Esophagus squamous epithelium (tissue), 4 donors: ENCODE data around the gene LRRIQ4.

Experiments
- POLR2A ChIP-seq, 4 donors: fragments of 450-650 bp; IDR thresholded peaks; one replicate each; pipeline ENCODE4 v1.6.1; 2017; ENCODE audit warnings: antibody characterized with exemption in 4 of 4, mild to moderate bottlenecking in 4 of 4, moderate library complexity in 3 of 4
- TF ChIP-seq, protein P1 (sequence below), 6 experiments: fragments of 450-650 bp in 4 of 6; fragments of 200-600 bp in 2 of 6; sonication (generic) in 2 of 6; IDR thresholded peaks; one replicate each; pipeline ENCODE4 v1.5.1; 2016 to 2019; ENCODE audit warnings: antibody characterized with exemption in 6 of 6, mild to moderate bottlenecking in 4 of 6, moderate library complexity in 4 of 6

DNA sequence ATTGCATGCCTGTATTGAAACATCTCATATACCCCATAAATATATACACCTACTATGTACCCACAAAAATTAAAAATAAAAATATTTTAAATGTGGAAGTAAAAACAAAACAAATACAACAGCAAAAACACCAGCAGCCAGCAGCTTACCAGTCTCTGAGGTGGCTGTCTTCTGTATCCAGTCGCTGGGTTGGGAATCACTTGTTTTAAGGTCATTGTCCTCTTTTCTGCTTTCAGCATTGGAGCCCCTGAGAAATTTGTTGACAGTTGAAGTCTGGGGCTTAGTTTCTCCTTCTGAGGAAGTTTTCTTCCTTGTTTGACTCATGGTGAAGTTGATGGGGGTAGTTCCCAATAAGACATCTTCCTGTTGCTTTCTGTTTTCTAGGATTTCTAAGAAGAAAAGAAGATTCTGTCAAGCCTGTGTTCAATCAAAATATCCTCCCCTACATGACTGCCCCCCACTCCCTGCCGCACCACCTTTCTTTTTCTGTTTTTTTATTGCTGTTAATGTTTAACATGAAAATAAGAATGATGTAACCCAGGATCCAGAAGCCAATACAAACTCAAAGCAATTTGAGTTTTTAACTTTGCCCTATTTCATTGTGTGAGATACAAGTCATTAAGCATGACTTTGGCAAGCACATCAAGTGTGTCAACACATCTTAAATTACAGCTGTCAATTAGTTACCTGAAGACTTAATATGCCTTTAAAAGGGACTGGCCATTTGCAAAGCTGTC, 57.0 kb downstream of the LRRIQ4 start, which contains the start of gene LRRC31:
- TF ChIP-seq, protein P1, sequence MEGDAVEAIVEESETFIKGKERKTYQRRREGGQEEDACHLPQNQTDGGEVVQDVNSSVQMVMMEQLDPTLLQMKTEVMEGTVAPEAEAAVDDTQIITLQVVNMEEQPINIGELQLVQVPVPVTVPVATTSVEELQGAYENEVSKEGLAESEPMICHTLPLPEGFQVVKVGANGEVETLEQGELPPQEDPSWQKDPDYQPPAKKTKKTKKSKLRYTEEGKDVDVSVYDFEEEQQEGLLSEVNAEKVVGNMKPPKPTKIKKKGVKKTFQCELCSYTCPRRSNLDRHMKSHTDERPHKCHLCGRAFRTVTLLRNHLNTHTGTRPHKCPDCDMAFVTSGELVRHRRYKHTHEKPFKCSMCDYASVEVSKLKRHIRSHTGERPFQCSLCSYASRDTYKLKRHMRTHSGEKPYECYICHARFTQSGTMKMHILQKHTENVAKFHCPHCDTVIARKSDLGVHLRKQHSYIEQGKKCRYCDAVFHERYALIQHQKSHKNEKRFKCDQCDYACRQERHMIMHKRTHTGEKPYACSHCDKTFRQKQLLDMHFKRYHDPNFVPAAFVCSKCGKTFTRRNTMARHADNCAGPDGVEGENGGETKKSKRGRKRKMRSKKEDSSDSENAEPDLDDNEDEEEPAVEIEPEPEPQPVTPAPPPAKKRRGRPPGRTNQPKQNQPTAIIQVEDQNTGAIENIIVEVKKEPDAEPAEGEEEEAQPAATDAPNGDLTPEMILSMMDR (IDR thresholded peaks at IDR 0.05), result no peak
- TF ChIP-seq POLR2A (IDR thresholded peaks at IDR 0.05), result no peak
